T1000 (cell line): ENCODE data around the gene TMEM164.

Experiments used
- DNase-seq: peaks from one replicate; lab custom pipeline; 2025; ENCODE audit warnings: mixed read lengths; lab: John Stamatoyannopoulos, UW

The TMEM164 gene

DNA sequence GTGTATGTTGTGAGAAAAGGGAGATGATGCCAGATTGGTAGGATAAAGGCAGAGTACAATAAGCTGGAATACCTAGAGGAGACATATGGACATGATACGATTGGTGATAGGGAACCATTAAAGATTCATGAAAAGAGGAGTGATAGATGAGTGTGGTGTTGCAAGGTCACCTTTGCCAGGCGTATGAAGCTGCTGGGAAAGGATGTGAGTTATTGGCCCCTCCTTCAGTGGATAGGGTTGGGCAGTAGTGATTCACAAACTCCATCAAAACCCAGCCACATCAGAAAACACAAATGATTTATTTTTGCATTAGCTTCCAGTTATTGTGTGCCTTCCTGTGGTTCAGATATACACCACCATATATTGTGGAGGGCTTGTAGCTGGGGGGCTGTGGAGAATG, 34.3 kb downstream of the TMEM164 start:
- no peak for DNase-seq

DNA sequence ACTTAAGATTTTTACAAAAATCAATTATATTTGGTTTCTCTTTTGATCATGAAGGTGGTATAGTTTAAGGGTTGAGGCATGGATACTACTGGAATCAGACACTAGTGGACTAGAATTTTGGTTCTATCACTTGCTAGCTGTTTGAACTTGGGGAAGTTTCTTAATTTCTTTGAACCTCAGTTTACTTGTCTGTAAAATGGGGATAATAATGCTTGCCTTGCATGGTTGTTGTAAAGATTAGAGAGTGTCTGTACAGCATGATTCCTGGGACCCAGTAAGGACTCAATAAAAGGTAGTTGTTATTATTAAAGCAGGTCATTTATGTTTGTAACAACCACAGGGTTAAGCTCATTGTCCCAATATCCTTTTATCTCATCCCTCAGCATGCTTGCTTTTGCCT, 36.0 kb downstream of the TMEM164 start:
- no peak for DNase-seq

DNA sequence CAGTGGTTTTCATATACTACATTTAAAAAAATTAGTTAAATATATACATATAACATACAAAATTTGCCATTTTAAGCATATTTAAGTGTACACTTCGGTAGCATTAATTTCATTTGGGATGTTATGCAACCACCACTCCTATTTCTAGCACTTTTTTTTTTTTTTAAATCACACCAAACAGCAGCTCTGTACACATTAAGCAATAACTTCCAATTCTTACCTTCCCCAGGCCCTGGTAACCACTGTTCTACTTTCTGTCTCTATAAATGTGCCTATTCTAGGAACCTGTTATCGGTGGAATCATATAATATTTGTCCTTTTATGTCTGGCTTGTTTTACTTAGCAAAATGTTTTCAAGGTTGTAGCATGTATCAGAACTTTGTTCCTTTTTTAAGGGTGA, 39.1 kb downstream of the TMEM164 start:
- DNase-seq: no peak

DNA sequence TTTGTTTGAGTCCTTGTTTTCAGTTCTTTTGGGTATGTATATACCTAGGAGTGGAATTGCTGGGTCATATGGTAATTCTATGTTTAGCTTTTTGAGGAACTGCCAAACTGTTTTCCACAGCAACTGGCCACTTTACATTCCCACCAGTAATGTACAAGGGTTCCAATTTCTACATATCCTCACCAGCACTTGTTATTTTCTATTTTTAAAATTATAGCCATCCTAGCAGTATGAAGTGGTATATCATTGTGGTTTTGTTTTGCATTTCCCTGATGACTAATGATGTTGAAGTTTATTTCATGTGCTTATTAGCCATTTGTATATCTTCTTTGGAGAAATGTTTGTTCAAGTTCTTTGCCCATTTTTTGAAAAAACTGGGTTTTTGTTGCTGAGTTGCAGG, 39.6 kb downstream of the TMEM164 start:
- no peak for DNase-seq

DNA sequence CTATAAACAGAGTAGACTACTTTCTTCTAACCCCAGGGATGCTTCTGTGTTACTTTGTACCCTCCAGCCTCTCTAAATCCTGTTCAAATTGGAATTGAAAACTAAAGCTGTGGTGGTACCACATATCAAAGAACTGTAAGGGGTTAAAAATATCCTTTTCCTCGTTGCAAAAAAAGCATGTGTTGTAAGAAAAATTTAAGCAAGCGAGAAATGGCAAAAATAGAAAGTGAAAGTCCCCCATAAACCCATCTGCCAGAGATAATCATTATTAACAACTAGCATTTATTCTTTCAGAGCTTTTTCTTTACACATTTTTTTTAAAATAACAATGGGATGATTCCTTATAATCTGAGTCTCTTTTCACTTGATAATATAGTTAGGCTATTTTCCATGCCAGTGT, 40.6 kb downstream of the TMEM164 start:
- no peak for DNase-seq

DNA sequence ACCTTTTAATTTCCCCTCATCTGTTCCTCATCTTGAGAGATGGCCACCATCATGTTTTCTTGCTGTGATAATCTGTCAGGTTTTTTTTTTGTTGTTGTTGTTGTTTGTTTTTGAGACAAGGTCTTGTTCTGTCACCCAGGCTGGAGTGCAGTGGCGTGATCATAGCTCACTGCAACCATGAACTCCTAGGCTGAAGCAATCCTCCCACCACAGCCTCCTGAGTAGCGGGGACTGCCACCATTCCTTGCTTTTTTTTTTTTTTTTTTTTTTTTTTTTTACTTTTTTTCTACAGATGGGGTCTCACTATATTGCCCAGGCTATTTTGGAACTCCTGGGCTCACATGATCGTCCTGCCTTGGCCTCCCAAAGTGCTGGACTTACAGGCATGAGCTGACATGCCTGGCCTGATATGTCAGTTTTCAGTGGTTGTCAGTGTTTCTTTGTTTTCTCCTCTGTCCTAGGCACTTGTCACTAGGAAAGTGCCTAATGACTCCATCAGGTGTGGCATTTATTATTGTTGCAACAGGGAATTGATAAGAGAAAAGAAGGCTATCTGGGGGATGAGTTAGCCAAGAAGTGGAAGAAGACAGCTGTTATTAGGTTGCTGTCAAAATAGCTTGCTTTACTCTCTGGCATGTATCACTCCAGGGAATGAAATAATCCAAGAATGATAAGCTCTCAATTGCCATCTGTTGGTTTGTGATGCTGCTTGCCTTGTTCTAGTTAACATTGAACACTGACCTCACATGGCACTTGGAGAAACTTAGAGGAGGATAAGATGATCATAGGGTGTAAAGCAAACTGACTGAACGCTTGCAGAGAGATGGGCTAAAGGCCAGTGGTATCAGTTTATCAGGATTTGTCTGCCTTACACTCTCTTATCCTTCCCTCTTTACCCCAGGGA, 41.7 kb downstream of the TMEM164 start:
- DNase-seq: no peak

DNA sequence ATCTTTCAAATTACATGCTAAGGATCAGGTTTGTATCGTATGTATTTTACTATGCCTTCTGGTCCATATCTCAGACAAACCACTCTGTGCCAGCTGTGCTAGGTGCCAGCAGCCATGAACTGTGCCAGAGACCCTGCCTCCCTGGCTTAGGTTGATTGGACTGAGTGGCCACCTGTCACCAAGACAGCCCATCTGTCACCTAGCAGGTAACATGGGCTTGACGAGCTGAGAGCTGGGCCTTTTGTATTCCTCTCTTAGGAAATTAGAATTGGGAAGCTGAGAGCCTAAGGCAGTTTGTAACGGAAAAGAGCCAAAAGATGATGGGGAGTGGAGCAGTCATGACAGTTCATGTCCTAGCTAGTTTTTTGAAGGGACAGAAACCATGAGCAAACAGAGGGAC, 42.5 kb downstream of the TMEM164 start:
- DNase-seq: no peak

DNA sequence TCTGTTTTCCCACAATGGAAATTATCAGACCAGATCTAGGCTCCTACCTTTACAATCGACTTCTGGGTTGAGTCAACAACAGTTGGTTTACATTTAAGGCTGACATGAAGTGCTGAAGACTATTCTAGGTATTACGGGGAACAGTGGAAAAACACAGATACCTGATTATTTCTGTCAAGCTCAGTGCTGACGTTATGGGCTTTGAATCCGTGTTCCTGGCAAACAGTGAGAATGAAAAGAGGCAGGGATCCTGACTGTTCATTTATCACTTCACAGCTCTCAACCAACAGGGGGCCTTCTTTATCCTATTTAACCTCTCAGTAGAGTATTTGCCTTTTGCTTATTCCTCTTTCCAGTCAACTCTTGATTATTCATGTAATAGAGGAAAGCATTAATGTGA, 43.1 kb downstream of the TMEM164 start:
- DNase-seq: no peak

DNA sequence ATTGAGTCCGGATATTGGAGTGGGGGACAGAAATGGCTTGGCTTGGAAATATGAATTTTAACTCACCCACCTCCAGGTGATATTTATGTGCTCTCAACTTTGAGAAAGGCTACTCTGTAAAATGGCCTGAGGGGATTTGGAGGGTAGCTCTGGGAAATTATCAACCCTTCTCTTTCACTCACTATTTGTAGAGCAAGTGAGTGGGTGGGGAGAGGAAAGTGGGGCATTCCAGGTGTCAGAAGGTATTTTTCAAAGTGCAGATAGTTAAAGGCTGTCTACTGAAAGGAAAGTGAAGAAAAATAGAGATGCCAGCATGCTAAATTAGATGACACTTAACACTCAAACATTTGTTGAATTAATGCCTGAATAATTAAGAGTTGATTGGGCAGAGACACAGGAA, 44.1 kb downstream of the TMEM164 start:
- DNase-seq: no peak

DNA sequence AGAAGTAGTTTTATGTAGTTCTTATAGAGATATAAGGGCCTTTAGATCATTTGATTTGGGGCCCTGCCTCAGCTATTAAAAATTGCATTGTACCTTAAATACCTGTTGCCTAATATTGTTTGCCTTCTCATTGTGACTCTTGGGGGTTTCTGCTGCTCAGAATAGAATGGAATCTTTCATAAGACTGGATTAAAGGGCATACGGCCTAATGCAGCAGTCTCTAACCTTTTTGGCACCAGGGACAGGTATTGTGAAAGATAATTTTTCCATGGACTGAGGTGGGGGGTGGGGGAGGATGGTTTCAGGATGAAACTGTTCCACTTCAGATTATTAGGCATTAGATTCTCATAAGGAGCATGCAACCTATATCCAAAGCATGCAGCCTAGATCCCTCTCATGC, 46.2 kb downstream of the TMEM164 start:
- no peak for DNase-seq

DNA sequence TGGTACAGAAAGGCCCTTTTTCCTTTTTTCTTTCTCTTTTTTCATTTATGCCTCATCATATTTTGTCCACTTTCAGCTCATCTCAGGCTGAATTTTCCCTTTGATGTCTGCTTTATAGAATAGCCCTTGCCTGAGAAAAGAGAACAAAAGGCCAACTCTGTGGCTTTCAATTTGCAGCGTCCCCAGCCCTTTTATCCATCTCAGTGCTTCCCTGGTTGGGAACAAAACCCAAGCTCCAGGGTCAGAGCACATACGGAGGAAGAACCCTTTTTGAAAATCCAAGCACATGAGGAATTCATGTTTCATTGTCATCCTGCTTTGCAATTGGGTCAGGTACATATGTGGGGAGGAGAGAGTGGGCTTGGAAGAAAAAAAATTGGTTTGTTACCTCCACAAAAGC, 47.5 kb downstream of the TMEM164 start:
- no peak for DNase-seq

DNA sequence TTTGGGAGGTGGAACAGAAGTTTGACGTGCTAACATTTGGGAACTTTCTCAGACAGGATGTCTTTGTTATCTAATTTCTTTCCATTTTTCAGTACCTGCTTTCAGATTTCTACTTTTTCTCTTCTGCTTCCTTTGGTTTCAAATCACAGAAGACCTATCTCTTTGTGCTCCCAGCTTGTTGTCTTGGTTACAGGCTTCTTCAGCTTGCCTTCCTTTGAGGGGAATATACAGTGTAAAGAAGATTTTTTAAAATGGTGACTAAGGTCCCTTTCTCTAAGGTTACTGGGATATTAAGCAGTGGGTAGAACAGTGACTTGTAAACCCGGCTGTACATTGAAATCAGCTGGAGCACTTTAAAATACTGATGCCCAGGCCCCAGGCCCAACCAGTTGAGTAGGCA, 48.0 kb downstream of the TMEM164 start:
- no peak for DNase-seq

DNA sequence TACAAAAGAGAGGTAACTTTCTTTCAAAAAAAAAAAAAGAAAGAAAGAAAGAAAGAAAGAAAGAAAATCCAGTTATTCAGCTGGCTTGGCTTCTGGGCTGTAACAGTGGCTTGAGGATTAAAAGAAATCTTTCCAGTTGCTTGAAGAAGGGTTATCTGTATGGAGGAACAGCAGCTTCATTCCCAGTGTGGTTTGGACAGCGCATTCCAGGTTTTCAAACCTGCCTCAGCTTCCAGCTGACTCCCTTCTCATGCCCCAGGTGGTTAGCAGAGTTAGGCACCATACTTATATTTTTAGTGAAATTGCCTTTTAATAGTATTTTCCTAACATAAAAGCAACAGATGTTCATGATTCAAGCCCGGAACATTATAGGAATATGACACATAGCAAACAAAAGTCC, 48.6 kb downstream of the TMEM164 start:
- DNase-seq: no peak

DNA sequence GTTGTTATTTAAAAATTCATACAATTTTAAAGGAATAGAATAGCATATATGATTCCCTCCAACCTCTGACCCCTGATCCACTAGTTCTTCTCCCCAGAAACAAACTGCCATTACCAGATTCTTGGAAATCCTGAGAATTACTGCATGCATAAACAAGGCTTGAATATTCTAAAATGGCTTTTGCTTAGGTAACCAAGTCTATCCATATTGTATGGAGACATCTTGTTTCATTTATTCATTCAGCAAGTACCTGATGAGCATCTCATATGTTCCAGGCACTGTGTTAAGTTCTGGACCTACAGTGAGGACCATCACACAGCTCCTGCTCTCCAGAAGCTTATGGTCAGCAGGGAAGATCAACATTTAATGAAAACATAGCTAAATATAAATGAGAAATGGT, 49.4 kb downstream of the TMEM164 start:
- no peak for DNase-seq

DNA sequence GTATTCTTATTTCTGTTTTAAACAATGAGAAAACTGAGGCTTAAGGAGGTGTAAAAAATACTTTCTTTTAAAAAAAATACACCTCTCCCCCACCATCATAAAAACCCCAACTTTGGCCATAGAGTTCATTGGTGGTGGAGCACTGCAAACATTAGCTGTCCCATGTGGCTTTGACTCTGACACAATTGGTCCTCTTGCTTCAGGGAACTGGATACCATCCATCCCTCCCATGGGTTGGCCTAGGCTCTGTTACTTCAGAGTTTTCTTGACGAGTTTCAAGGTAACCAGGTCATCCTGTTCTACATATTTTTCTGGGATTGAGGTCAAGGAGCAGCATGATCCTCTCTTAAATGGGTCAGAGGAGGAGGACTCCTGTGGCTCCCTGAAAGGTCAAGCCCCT, 50.5 kb downstream of the TMEM164 start:
- no peak for DNase-seq

DNA sequence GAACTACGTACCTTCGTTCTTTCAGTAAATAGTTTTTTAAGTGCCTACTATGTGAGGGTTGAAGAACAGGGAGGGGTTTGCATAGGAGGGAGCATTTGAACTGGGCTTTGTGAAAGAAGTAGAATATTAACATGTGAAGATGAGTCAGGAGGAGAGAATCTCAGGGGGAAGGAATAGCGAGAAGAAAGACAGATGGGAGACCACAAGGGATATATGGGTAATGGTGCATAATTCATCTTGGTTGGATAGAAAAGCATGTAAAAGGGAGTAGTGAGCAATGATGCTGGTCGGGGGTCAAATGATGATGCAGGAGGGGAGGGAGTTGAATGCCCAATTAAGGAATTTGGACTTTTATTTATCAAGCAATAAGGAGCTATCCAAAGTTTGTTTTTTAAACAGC, 52.7 kb downstream of the TMEM164 start:
- no peak for DNase-seq

DNA sequence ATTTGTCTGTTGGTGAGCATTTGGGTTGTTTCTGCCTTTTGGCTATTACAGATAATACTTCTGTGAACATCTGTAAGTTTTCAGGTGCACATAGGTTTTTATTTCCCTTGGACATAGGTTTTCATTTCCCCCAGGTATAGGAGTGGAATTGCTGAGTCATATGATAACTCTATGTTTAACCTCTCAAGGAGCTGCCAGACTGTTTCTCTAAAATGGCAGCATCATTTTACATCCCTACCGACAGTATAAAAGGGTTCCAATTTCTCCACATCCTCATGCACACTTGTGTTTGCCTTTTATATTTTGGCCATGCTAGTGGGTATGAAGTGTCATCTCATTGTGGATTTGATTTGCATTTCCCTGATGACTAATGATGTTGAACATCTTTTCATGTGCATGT, 53.5 kb downstream of the TMEM164 start:
- DNase-seq: no peak

DNA sequence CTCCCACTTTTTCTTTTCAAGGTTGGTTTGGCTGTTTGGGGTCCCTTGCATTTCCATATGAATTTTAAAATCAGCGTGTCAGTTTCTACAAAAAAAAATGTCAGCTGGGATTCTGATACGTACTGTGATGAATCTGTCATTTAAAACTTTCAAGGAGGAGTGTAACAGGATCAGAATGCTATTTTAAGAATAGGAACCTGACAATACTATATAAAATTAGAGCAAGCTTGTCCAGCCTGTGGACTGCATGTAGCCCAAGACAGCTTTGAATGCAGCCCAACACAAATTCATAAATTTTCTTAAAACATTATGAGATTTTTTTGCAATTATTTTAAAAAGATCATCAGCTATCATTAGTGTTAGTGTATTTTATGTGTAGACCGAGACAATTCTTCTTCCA, 56.5 kb downstream of the TMEM164 start:
- DNase-seq: no peak

DNA sequence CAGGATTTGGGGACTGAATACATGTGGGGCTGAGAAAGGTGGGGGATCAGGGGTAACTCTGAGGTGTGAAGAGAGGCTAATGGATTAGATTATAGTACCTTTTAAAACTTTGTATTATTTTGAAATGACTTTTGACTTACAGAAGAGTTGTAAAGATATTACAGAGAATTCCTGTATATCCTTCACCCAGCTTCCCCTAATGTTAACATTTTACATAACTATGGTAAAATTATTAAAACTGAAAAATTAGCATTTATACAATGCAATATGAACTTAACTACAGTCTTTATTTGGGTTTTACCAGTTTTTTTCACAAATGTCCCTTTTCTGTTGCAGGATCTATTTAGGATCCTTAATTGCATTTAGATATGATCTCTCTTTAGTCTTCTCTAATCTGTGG, 57.4 kb downstream of the TMEM164 start:
- DNase-seq: no peak

DNA sequence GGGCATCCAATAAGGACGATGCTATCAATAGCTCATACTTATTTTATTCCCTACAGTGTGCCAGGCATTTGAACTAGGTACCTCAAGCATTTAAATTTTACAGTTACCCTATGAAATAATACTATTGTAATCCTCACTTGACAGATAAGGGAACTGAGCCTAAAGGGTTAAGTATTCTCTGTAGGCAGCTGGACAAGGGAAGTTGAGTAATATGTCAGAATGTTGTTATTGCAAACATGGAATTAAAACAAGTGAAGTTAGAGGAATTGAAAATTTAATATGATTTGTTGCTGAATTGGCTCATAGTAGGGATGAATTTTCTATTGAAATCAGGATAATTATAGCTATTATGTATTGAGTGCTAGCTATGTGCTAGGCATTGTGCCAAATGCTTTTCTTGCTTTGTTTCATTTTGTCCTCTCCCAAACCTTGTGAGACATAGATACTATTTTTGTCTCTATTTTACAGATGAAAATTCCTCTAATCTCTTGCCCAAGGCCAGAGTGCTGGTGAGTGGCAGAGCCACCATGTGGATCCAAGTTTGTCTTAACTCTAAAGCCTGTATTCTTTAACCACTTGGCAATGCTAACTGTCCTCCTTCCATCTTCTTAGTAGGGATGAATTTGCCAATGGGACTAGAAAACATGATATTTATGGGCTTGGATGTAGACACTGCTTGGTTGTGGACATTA, 58.1 kb downstream of the TMEM164 start:
- no peak for DNase-seq

DNA sequence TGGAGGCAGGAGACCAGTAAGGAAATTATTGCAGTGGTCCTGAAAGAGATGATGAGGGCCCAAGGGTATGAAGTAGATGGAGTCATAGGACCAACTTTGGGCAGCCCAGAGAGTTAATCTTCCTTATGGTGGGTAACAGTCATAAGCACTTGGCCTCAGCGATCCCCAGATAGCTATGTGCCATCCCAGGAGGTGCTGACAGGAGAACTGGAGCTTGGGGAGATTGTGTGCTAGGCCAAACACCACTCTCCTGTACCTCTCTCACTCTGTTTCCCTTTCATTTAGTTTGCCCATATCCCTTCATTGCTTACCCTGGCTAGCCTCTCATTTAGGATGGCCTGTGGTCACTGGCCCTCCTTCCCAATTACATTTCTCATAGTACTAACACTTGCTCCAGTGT, 60.0 kb downstream of the TMEM164 start:
- no peak for DNase-seq

DNA sequence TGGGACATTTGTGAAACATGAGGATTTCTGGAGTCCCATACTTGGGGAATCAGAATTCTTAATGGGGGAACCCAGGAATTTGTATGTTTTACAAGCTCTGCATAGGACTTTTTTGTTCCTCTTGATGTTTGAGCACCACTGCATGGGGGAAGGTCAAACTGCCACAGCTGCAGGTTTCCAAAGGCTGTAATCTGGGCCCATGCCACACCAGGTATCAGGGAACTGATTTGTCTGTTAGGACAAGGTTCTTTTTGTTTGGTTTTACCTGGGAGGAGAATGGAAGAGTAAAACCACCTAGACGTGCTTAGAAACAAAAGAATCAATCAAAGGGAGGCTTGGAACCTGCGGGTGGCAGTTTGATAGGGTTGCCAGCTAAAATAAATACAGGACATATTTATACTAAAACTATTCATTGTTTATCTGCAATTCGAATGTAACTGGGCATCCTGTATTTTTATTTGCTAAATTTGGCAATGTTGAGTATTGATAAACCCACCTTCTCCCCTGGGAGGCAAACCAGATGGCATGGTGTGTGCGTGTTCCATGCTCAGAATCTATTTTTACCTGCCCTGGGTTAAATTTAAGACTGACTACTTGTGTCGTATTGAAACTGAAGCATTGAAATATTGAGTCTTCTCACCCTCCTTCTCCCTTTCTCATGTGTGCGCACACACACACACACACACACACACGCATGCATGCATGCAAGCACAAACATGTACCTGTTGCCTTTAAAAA, 63.7 kb downstream of the TMEM164 start:
- DNase-seq: no peak

DNA sequence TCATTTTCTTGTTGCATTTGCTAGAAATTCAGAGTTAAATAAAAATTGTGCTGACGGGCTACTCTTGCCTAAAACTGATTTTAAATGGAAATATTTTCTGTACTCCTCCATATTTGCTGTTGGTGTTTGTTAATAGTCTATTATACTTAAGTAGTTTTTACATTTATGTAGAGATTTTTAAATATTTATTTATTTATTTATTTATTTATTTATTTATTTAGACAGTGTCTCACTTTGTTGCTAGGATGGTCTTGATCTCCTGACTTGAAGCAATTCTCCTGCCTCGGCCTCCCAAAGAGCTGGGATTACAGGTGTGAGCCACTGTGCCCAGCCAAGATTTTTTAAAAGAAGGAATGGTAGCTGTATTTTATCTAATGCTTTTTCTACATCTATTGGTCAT, 68.1 kb downstream of the TMEM164 start:
- DNase-seq: no peak
